HCT116 (cell line): ENCODE results near the gene STK31.

Experiments
- ATF3 ChIP-seq: IDR thresholded peaks from 2 replicates; pipeline ENCODE4 v1.6.1; 2012
- CEBPB ChIP-seq: IDR thresholded peaks from 2 replicates; pipeline ENCODE4 v1.6.1; 2012; ENCODE audit warnings: low read depth
- CTCF ChIP-seq, 3 experiments: fragments of 200-600 bp in 1 of 3; sonication (generic) in 1 of 3; IDR thresholded peaks in 2 of 3; conservative IDR thresholded peaks in 1 of 3; 2 replicates each; pipeline ENCODE4 v1.5.1; 2012 to 2017; ENCODE audit warnings: low read depth in 2 of 3, low read length in 2 of 3, antibody characterized with exemption in 1 of 3, borderline replicate concordance in 1 of 3, control low read depth in 1 of 3, mild to moderate bottlenecking in 1 of 3, mixed read lengths in 1 of 3, mixed run types in 1 of 3, moderate library complexity in 1 of 3; ENCODE audit not compliant: insufficient read depth in 1 of 3
- EZH2 ChIP-seq: fragments of 200-600 bp; sonication (generic); IDR thresholded peaks from 2 replicates; pipeline ENCODE4 v1.6.1; 2017; ENCODE audit warnings: antibody characterized with exemption, mixed run types
- EZH2phosphoT487 ChIP-seq: fragments of 200-600 bp; IDR thresholded peaks from 2 replicates; pipeline ENCODE4 v1.6.1; 2018; ENCODE audit warnings: antibody characterized with exemption, borderline replicate concordance
- FOSL1 ChIP-seq: IDR thresholded peaks from 2 replicates; pipeline ENCODE4 v1.6.1; 2012; ENCODE audit warnings: low read depth
- POLR2A ChIP-seq: IDR thresholded peaks from 2 replicates; pipeline ENCODE4 v1.7.0; 2011; ENCODE audit warnings: borderline replicate concordance; ENCODE audit not compliant: insufficient read depth, insufficient read length; ENCODE audit errors: extremely low read depth
- POLR2AphosphoS5 ChIP-seq: IDR thresholded peaks from 2 replicates; pipeline ENCODE4 v1.6.1; 2011; ENCODE audit warnings: mild to moderate bottlenecking, low read depth, low read length, moderate library complexity
- RAD21 ChIP-seq: IDR thresholded peaks from 2 replicates; pipeline ENCODE4 v1.6.1; 2012; ENCODE audit warnings: low read depth, mild to moderate bottlenecking
- SIN3A ChIP-seq: IDR thresholded peaks from 2 replicates; pipeline ENCODE4 v1.6.1; 2012; ENCODE audit warnings: low read depth
- TCF7L2 ChIP-seq: IDR thresholded peaks from 2 replicates; pipeline ENCODE4 v1.7.0; 2011; ENCODE audit warnings: borderline replicate concordance, inconsistent platforms; ENCODE audit not compliant: insufficient read depth, insufficient read length; ENCODE audit errors: extremely low read depth
- ZBTB33 ChIP-seq: IDR thresholded peaks from 2 replicates; pipeline ENCODE4 v1.6.1; 2011; ENCODE audit warnings: mild to moderate bottlenecking, low read length, moderate library complexity; ENCODE audit not compliant: insufficient replicate concordance; ENCODE audit errors: extremely low read depth
- ZNF274 ChIP-seq: fragments of 200-500 bp; sonication (Bioruptor generic); IDR thresholded peaks from 2 replicates; pipeline ENCODE4 v1.6.1; 2014; ENCODE audit warnings: mild to moderate bottlenecking, low read depth, low read length, inconsistent platforms
- TF ChIP-seq, protein P1 (sequence below): IDR thresholded peaks from 2 replicates; pipeline ENCODE4 v1.6.1; 2012

- TF ChIP-seq CTCF (IDR thresholded peaks at IDR 0.05 in 2 of 3, conservative IDR thresholded peaks at IDR 0.05 in 1 of 3; ENCODE audit: borderline replicate concordance in 1 of 3, insufficient read depth in 1 of 3, low read depth in 2 of 3, low read length in 2 of 3) (no peak), CEBPB (peak; percentile 39), ATF3 (no peak), SIN3A (no peak), RAD21 (no peak), EZH2 (no peak), TCF7L2 (no peak), EZH2phosphoT487 (no peak), POLR2A (no peak), ZBTB33 (no peak), FOSL1 (0 out of 2 replicates have a peak, but pooled peaks have one; percentile 29), POLR2AphosphoS5 (no peak), ZNF274 (no peak)
- TF ChIP-seq, protein P1, sequence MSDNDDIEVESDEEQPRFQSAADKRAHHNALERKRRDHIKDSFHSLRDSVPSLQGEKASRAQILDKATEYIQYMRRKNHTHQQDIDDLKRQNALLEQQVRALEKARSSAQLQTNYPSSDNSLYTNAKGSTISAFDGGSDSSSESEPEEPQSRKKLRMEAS = no peak
Observed at GRCh38 chr7:23864973-23865372, 155.0 kb downstream of the STK31 start.
